Measurements from ENCODE around the gene E2F3. TPM values are rescaled to one million over a fixed set of nuclear protein-coding genes. Genes with fewer than 3 reads are reported as not detected.

The E2F3 gene
- total and polyA plus RNA-seq, 8 donors: 0.58 to 11.6 (median 3.3) TPM

GRCh38 chr6:20409427-20409971 lies 7.8 kb downstream of the E2F3 start:
- Histone ChIP-seq H3K4me3 (no peak overlapping the region), H3K9me3 (no peaks in the 10 kb centered on the region), H3K27ac (peak overlapping the region in 1 of 5 donors; percentile 62), H3K36me3 (no peaks in the 10 kb centered on the region), H3K4me1 (peaks cover 0 to 24% (median 7%) of the 10 kb centered on the region in 4 donors), H3K27me3 (no peaks in the 10 kb centered on the region)
- TF ChIP-seq POLR2A (IDR thresholded peaks at IDR 0.05) (no peak), POLR2AphosphoS5 (IDR thresholded peaks at IDR 0.05) (no peak), EP300 (IDR thresholded peaks at IDR 0.05) (no peak), CTCF (IDR thresholded peaks at IDR 0.05) (no peak)
- peak in 1 of 2 donors; percentile 12 for DNase-seq
- 25 to 35% (median 31%) methylated on average over 6 of the region's 6 CpGs for WGBS, 5 donors
- intact Hi-C loops (cut with DNase I; ENCODE audit: low total_unique reads): no loop called here

- intact Hi-C loops (cut with DNase I; ENCODE audit: low total_unique reads): no loop called here
- H3K9me3 ChIP-seq: no peaks in the 10 kb centered on the region
Observed at GRCh38 chr6:20411544-20411943, 9.9 kb downstream of the E2F3 start.

GRCh38 chr6:20411953-20412681 lies 10.4 kb downstream of the E2F3 start:
- WGBS, 5 donors: 93 to 96% (median 95%) methylated on average over 12 of the region's 12 CpGs
- no peaks in the 10 kb centered on the region for H3K9me3 ChIP-seq
- no peaks in the 10 kb centered on the region for H3K36me3 ChIP-seq
- no peak overlapping the region for H3K27ac ChIP-seq
- DNase-seq: no peak
- H3K4me3 ChIP-seq: no peak overlapping the region
- H3K4me1 ChIP-seq: peaks cover 0 to 22% (median 5%) of the 10 kb centered on the region in 4 donors
- intact Hi-C loops (cut with DNase I; ENCODE audit: low total_unique reads): no loop called here
- no peaks in the 10 kb centered on the region for H3K27me3 ChIP-seq
- no peak for TF ChIP-seq POLR2AphosphoS5 (IDR thresholded peaks at IDR 0.05)
- TF ChIP-seq EP300 (IDR thresholded peaks at IDR 0.05): no peak
- no peak for TF ChIP-seq POLR2A (IDR thresholded peaks at IDR 0.05)
- no peak for TF ChIP-seq CTCF (IDR thresholded peaks at IDR 0.05)

More at GRCh38 chr6:20411544-20411943, 9.9 kb downstream of the E2F3 start:
- DNase-seq: no peak
- Histone ChIP-seq H3K36me3 (no peaks in the 10 kb centered on the region), H3K27ac (no peak overlapping the region), H3K4me1 (peaks cover 0 to 22% (median 5%) of the 10 kb centered on the region in 4 donors), H3K27me3 (no peaks in the 10 kb centered on the region), H3K4me3 (no peak overlapping the region)
- 81 to 95% (median 90%) methylated on average over 8 of the region's 8 CpGs for WGBS, 5 donors
- no peak for TF ChIP-seq EP300 (IDR thresholded peaks at IDR 0.05)
- TF ChIP-seq CTCF (IDR thresholded peaks at IDR 0.05): no peak
- TF ChIP-seq POLR2AphosphoS5 (IDR thresholded peaks at IDR 0.05): no peak
- TF ChIP-seq POLR2A (IDR thresholded peaks at IDR 0.05): no peak

- no peak for DNase-seq
- 95 to 98% (median 97%) methylated on average over 5 of the region's 5 CpGs for WGBS, 5 donors
- no peaks in the 10 kb centered on the region for H3K36me3 ChIP-seq
- H3K9me3 ChIP-seq: no peaks in the 10 kb centered on the region
- peaks cover 0 to 22% (median 5%) of the 10 kb centered on the region in 4 donors for H3K4me1 ChIP-seq
- no peaks in the 10 kb centered on the region for H3K27me3 ChIP-seq
- TF ChIP-seq CTCF (IDR thresholded peaks at IDR 0.05) (no peak), EP300 (IDR thresholded peaks at IDR 0.05) (no peak), POLR2AphosphoS5 (IDR thresholded peaks at IDR 0.05) (no peak), POLR2A (IDR thresholded peaks at IDR 0.05) (no peak)
- H3K27ac ChIP-seq: no peak overlapping the region
- intact Hi-C loops (cut with DNase I; ENCODE audit: low total_unique reads): no loop called here
- no peak overlapping the region for H3K4me3 ChIP-seq
Observed at GRCh38 chr6:20412682-20413073, 11.0 kb downstream of the E2F3 start.

All from stomach (tissue), 9 donors.